Right lung (tissue), 5 donors: ENCODE measurements around the gene FDXR. TPM values are rescaled to one million over a fixed set of nuclear protein-coding genes. Genes with fewer than 3 reads are reported as not detected.

Source experiments
- DNase-seq, 2 donors: peaks; one replicate each; pipeline ENCODE4 v3.0.0-alpha.2; 2013
- polyA plus RNA-seq, 5 donors: library from polyadenylated mRNA; unstranded; fragments of 120-200 nt; gene quantifications; one replicate each; pipeline versions ENCODE4 v1.2.1 to v1.2.3, GENCODE V29; 2013; ENCODE audit warnings: inconsistent platforms in 1 of 5, low replicate concordance in 1 of 5; ENCODE audit not compliant: insufficient read length in 5 of 5, insufficient read depth in 1 of 5

FDXR gene
- polyA plus RNA-seq, 5 donors = 4.6 to 8.3 (median 7.5) TPM

DNA sequence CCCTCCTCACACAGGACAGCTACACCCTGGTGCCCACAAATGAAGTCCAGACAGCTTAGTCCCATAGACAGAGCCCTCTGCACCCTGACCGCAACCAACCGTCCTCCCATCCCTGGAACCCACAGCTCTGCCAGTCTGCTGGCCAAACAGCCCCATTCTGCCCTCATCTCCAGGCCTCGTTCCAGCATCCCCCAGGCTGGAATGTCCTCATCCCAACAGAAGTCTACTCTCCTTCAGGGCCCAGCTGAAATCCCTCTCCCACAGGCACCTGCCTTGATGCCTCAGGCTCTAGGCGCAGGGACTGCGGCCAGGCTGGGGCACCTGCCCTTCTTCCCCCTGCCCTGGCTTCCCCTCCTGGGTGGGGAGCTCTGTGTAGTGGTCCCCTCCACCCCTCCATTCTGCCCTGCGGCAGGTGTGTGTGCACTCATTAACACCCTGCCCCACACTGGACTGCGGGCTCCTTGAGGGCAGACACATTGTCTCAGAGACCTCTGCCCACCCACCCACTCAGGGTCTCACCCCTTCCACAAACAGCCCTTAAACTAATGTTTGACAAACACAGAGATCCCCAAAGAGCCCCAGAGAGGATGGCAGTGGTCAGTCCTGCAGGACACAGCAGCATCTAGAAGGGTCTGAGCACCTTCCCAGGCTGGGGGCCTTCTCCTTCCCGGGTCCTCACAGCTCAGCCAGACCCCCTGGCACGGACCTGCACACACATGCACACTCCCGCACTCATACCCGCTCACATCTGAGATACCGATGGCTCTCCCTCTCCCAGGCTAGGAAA, 13.9 kb downstream of the FDXR start:
- no peak for DNase-seq

GRCh38 chr17:74857191-74857590, 15.6 kb downstream of the FDXR start:
- no peak for DNase-seq

GRCh38 chr17:74856112-74856511, 16.7 kb downstream of the FDXR start:
- no peak for DNase-seq

- no peak for DNase-seq
Observed at GRCh38 chr17:74855323-74855722, 17.5 kb downstream of the FDXR start.

- no peak for DNase-seq
Observed at GRCh38 chr17:74854792-74855191, 18.0 kb downstream of the FDXR start.

DNA sequence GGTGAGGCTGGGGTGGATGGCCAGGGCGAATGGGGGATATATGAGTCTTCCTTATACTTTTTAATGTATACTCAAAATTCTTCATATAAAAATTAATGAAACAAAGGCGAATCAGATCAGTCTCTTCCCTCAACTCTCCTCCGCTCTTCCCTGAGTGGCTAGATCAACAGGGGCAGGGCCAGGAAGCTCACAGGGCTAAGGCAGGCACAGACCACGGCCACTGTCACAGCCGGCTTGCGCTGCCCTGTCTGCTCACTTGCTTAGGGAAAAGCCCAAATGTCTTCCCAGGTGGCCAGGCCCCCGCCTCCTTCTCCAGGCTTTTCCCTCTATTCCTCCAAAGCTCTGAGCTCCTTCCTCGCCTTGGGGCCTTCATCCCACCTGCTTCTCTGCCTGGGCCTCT, 19.1 kb downstream of the FDXR start:
- no peak for DNase-seq

- no peak for DNase-seq
Observed at GRCh38 chr17:74853048-74853397, 19.8 kb downstream of the FDXR start.

DNA sequence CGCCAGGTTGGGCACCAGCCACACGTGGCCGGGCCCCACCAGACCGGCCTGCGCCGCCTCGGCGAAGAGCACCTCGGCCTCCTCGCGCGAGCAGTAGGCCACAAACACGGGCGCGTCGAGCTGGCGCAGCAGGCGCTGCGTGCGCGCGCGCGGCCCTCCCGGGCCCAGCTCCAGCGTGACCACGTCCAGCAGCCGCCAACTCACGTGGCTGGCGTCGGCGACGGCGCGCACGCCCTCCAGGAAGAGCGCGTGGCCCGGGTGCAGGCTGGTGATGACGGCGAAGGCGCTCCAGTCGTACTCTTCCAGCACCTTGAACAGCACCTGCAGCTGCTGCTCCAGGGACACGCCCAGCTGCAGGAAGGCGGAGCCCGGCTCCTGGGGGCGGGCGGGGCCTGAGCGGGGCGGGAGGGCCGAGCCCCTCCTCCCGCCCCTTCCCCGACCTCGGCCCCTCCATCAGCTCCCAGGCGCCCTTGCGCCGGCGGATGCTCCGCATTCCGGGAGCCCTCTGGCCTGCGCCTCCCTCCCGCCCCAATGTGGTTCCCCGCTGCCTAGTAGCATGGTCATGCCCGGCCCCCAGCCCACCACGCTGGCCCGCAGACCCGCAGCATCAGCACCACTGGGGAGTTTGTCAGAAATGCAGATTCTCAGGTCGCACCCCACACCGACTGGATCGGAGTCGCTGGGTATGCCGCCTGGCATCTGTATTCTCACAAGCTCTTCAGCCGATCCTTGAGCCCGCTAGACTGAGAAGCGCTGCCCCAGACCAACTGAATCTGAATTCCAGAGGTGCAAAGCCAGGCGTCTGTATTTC, 20.4 kb downstream of the FDXR start:
- no peak for DNase-seq

DNA sequence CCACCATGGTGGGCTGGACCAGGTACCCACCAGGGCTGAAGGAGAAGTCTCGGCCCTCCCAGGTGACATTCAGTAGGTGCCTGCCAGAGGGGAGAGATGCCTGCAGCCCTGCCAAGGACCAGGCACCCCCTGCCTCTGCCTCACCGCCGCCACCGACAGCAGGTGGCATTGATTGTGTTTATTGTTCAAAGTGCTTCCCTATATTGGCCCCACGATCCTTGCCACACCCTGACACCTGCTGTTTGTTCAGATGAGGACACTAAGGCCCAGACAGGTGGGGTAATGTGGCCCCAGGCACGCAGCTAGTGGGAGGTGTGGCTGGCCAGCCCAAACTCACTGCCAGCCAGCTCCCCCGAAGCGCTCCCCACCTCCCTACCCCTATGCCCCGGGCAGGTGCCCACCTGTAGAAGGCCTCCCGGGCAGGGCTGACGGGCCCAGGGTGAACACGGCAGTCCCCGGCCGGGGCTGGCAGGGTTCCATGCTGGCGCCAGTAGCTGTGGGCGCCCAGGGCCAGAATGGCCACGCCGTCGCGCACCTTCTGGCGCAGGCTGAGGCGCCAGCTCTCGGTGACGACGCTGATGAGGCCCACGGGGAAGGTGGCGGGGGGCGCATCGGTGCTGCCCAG, 21.1 kb downstream of the FDXR start:
- DNase-seq = no peak

- no peak for DNase-seq
Observed at GRCh38 chr17:74850914-74851313, 21.9 kb downstream of the FDXR start.

DNA sequence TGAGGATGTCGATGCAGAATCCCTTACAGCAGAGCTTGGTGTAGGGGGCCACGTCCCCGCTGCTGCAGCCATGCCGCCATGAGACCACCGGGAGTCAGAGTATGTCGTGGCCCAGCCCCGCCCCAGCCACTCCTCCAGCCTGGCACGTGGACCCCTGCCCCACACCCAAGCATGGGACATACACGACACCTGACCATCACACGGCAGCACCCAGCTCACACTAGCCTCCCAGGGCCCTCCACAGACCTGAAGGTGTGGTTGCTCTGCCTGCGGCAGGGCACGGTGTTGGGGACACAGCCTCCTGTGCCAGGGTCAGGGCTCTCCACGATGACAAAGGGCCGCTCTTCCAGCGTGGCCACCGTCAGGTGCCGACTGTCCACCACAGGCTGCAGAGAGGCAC, 22.5 kb downstream of the FDXR start:
- no peak for DNase-seq

DNA sequence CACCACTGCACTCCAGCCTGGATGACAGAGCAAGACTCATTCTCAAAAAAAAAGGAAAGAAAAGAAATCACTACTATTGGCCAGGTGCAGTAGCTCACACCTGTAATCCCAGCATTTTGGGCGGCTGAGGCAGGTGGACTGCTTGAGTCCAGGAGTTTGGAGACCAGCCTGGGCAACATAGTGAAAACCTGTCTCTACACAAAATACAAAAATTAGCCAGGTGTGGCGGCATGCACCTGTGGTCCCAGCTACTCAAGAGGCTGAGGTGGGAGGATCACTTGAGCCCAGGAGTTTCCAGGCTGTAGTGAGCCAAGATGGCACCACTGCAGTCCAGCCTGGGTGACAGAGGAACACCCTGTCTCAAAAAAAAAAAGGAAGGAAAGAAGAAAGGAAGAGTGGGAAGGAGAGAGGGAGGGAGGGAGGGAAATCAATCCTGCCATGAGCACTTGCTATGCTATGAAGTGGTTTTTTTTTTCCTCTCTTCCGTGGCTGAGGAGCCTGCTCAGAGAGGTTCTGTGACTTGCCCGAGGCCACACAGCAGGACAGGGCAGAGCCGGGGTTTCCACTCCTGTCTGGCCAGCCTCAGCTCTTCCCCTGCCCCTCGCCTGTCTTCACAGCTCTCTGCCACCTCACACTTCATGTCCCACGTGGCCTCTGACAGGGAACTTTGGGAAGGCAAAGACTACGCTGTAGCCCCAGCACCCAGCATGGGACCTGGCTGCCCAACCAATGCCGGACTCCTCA, 24.0 kb downstream of the FDXR start:
- no peak for DNase-seq

DNA sequence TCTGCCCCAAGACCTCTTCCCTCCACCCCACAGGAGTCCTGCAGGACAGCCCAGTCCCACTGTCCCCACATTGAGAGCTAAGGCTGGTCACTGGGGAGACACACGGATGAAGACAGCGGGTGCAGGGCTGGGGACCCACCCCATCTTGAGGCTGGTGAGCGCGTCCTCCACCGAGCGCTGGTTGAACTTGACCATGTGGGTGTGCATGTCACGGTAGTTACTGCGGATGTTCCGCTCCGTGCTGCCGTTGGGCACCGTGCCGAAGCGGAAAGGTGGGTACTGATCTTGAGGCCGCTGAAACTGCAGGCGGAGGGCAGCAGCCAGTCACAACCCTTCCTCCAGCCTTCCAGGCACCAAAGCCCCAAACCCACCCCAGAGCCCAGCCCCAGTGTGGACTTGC, 26.2 kb downstream of the FDXR start:
- no peak for DNase-seq

- DNase-seq = no peak
Observed at GRCh38 chr17:74843352-74843627, 29.5 kb downstream of the FDXR start.

- peak; percentile 56 to 60 for DNase-seq
Observed at GRCh38 chr17:74842599-74843351, 30.0 kb downstream of the FDXR start.

- no peak for DNase-seq
Observed at GRCh38 chr17:74842146-74842598, 30.6 kb downstream of the FDXR start.

DNA sequence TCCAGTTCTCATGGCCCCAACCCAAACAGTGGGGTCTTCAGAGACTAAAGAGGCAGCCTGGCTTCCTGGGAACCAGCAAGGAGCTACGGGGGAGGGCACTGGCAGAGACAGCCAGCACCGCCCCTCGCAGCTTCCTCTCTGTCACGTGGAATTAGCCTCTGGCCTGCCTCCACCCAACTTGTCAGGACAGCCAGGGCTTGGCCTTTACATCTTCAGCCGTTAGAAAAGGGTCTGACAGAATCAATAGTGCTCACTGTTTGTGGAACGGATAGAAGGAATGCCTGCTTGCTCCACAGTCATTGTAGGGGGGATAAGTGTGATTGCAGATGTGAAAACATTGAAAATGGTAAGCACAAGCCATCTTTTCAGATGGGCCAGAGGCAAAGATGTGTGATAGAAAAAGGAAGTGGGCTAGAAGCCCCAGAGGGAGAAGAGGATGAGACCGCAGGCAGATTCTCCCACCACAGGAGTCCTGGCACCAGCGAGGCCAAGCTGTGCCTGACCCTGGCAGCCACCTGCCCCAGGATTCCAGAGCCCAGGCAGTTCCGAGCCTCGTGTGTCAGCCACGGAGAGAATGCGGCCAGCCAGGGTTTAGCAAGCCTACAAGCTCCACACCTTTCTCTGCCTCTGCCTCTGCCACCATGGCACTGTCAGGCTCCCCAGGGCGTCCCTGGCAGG, 31.7 kb downstream of the FDXR start:
- DNase-seq = no peak

GRCh38 chr17:74839990-74840852, 32.6 kb downstream of the FDXR start:
- DNase-seq = no peak

DNA sequence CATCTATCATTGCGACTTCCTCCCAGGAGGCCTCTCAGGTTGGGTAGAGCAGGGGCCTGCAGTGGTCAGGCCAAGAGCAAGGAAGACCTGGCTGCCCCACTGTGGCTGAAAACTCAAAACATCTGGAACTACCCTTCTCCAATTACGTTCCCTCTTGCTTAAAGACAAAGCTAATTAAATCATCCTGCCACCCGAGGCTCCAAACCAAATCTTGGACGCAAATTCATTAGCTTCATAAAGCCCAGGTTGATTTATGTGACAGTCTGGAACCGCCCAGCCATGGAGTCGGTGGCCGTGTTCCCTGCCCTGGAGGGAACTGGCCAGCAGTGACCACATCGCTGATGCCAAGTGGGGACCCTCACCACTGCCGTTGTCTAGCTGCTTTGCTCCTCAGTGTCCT, 34.5 kb downstream of the FDXR start:
- no peak for DNase-seq
